NCI-H774 (cell line): ENCODE results near the gene STAG3.
"Not testable (repeated sequence)": the region's sequence is repeated elsewhere in the genome, so short reads cannot be mapped to it uniquely, and the experiment has no call there.

Experiments used
- DNase-seq: peaks from one replicate; lab custom pipeline; 2025; lab: John Stamatoyannopoulos, UW

The STAG3 gene, protein sequence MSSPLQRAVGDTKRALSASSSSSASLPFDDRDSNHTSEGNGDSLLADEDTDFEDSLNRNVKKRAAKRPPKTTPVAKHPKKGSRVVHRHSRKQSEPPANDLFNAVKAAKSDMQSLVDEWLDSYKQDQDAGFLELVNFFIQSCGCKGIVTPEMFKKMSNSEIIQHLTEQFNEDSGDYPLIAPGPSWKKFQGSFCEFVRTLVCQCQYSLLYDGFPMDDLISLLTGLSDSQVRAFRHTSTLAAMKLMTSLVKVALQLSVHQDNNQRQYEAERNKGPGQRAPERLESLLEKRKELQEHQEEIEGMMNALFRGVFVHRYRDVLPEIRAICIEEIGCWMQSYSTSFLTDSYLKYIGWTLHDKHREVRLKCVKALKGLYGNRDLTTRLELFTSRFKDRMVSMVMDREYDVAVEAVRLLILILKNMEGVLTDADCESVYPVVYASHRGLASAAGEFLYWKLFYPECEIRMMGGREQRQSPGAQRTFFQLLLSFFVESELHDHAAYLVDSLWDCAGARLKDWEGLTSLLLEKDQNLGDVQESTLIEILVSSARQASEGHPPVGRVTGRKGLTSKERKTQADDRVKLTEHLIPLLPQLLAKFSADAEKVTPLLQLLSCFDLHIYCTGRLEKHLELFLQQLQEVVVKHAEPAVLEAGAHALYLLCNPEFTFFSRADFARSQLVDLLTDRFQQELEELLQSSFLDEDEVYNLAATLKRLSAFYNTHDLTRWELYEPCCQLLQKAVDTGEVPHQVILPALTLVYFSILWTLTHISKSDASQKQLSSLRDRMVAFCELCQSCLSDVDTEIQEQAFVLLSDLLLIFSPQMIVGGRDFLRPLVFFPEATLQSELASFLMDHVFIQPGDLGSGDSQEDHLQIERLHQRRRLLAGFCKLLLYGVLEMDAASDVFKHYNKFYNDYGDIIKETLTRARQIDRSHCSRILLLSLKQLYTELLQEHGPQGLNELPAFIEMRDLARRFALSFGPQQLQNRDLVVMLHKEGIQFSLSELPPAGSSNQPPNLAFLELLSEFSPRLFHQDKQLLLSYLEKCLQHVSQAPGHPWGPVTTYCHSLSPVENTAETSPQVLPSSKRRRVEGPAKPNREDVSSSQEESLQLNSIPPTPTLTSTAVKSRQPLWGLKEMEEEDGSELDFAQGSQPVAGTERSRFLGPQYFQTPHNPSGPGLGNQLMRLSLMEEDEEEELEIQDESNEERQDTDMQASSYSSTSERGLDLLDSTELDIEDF

GRCh38 chr7:100177045-100178001 lies at the start of gene STAG3, which contains the start of gene GPC2:
STAG3 (plus strand) TSS chr7:100177918; CDS start chr7:100180557, 2,639 bp downstream.
GPC2 (minus strand) TSS chr7:100177381; CDS start chr7:100177199, 182 bp downstream.
- peak; percentile 90 for DNase-seq

DNA sequence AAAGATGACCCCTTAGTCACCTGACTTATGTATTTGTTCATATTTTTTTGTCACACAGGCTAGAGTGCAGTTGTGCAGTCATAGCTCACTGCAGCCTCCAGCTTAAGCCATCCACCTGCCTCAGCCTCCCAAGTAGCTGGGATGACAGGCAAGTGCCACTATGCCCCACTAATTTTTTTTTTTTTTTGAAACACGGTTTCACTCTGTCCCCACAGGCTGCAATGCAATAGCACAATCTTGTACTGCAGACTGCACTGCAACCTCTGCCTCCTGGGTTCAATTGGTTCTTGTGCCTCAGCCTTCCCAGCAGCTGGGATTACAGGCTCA lies 49.1 kb upstream of the STAG3 start:
- DNase-seq = no peak

DNA sequence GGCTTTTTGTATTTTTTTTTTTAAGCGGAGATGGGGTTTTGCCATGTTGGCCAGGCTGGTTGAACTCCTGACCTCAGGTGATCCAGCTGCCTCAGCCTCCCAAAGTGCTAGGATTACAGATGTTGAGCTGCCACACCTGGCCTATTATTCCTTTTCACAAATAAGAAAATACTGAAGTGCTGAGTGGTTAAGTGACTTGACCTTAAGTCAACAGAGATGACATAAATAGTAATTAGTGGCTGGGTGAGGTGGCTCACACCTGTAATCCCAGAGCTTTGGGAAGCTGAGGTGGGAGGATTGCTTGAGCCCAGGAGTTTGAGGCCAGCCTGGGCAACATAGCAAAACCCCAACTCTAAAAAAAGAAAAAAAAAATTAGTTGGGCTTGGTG lies 47.5 kb upstream of the STAG3 start:
- DNase-seq = peak; percentile 74

GRCh38 chr7:100130608-100131453 lies 46.9 kb upstream of the STAG3 start:
- DNase-seq = peak; percentile 59

DNA sequence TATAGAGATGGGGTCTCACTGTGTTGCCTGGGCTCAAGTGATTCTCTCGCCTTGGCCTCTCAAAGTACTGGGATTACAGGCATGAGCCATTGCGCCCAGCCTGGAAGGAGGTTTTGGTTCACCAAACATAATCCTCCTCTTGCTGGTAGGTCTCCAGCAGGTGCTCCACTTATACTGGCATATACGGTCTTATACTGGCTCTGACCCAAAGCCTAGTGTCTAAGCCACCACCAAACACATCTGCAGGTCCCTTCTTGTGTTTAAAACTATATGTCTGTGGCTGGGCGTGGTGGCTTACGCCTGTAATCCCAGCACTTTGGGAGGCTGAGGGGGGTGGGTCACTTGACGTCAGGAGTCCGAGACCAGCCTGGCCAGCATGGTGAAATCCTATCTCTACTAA lies 45.6 kb upstream of the STAG3 start:
- DNase-seq = no peak

DNA sequence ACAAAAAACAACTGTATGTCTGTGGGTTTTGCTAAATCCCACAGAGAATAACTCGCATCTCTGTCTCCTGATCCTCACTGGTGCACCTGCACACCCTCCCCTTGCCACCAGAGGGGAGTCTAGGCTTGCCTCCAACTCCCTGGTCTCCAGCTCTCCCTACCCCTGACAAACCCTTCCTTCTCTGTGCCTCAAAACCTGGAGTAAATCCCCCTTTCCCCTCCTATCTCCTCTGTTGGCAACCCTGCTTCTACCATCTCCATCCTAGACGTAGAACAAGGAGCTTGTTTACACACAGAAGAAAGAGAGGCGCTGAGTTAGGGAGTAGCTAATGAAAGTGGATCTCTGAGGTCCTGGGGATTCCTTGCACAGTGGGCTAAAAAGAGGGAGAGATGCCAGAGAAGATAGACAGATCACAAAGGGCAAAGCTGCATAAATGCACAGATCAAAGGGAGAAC lies 45.0 kb upstream of the STAG3 start:
- peak; percentile 45 for DNase-seq

DNA sequence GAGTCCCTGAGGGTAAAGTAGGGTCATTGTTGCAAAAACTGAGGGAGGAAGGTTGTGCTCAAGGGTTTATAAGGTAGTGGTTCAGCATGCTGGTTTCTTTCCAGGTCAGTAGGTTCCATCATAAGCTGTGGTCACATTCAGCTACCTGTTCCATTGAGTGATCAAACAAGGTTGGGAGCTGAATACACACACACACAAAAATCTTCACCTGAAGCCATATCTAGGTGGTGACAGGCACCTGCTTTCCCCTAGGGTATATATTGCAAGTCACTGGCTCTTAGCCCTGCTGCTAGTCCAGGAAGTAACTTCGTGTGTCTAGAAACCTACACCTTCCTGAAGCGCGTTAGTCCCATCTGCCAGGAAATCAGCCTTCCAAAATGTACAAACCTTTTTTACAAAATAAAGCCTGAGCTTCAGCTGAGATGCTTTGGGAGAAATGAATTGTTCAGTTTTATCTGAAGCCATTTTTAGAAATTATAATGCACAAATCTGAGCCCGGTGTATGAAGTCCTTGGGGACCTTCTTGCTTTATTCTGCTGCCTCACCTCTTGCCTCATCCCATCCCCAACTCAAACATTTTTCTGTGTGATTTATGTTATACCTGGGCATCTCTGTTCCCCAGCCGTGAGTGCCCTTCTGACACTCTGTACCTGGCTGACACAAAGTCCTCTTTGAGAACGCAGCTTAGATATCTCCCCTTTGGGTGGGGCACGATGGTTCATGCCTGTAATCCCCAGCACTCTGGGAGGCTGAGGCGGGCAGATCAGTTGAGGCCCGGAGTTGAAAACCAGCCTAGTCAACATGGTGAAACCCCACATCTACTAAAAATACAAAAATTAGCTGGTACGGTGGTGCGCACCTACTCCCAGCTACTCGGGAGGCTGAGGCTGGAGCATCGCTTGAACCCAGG lies 39.6 kb upstream of the STAG3 start:
- DNase-seq = no peak

- DNase-seq = no peak
These were observed 36.2 kb upstream of the STAG3 start for GRCh38 chr7:100141555-100141949.

GRCh38 chr7:100142461-100142860 lies 35.3 kb upstream of the STAG3 start:
- no peak for DNase-seq

DNA sequence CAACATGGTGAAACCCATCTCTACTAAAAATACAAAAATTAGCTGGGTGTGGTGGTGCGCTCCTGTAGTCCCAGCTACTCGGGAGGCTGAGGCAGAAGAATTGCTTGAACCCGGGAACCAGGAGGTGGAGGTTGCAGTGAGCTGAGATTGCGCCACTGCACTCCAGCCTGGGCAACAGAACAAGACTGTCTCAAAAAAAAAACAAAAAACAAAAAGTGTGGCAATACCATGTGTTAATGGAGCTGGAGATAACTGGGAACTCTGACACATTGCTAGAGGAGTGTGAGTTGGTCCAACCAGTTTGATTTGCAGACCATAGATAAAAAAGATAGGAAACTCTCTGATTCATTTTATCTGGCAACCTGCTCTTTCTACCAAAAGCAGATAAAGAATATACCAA lies 31.4 kb upstream of the STAG3 start:
- DNase-seq = not testable (repeated sequence)

GRCh38 chr7:100147278-100147677 lies 30.4 kb upstream of the STAG3 start:
- no peak for DNase-seq

- DNase-seq = no peak
These were observed 29.5 kb upstream of the STAG3 start for GRCh38 chr7:100148225-100148558.

DNA sequence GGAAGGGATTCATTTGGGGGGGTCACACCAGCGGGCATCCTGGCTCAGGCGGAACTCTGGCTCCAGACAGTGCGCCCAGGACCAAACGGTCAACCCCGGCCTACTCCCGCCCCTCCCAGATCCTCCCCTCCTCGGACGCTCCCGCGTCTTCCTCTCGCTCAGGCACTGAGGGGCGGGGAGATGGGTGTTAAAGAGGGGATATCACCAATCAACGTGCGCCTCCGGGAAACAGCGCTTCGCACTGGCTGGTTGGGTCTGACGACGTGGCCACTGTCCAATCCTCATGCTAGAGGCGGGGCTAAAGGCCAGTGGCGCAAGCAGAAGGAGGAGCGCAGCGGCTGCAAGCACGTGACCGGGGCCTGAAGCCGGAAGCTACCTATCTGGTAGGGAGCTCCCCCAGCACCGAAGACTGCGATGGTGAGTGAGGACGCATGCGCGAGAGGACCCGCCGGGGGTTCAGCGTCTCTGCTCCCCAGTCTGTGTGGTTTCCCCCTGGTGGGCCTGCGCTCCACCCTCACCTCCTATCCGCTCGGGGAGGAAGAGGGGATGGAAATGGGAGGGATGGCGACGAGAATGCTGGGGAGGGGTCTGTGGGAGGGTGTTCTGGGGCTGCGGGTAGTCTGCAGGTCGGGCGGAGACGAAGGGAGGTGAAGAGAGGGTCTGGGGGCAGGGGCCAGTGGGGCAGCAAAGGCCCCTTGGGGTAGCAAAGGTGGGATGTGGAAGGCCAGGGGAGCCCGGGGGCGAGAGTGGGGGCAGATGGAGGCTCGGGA lies 29.0 kb upstream of the STAG3 start, which contains the start of gene LAMTOR4:
Gene LAMTOR4, plus strand, starts transcription at position 360 of the 770 bp plus-strand sequence. Its CDS starts 55 bp downstream, at position 415.
- DNase-seq = peak; percentile 99

DNA sequence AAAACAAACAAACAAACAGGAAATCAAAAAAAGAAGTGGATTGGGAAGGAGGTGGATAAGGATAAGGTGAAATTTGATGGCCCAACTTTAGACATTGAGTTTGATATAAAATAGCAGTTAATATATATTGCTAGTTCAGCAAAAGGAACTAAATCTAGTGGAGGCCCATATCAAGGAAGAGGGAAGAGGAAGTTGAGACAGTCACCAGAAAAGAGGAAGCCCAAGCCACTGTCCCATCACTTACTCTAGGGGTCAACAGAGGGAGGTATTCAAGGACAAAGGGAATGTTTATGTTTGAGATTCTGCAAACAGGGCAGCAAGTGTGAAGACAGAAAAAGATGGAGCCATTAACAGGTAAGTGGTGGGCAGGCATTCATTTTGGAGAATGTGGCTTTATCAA lies 25.3 kb upstream of the STAG3 start:
- DNase-seq = no peak

- DNase-seq = no peak
These were observed 24.6 kb upstream of the STAG3 start for GRCh38 chr7:100152937-100153666.

- DNase-seq = no peak
These were observed 23.8 kb upstream of the STAG3 start for GRCh38 chr7:100153708-100154535.
